HEK293 (cell line): ENCODE results near the gene HS3ST4.

Experiments used
- CTCF ChIA-PET: fragments of 350-600 bp; formaldehyde crosslinking; extraction: SDS; loops from one replicate; lab custom pipeline; 2021; ENCODE audit warnings: antibody characterized with exemption; lab: Yijun Ruan, JAX
- POLR2A ChIA-PET: fragments of 300-600 bp; formaldehyde crosslinking; extraction: SDS; loops from one replicate; lab custom pipeline; 2020; ENCODE audit warnings: antibody characterized with exemption, inconsistent platforms; lab: Yijun Ruan, JAX
- H3K27ac ChIP-seq: fragments of 200-500 bp; sonication (Bioruptor generic); 2 replicates; pipeline ENCODE4 v1.5.1; 2014; ENCODE audit warnings: low read depth, low read length, control low read depth, inconsistent platforms; ENCODE audit errors: extremely low read depth
- H3K36me3 ChIP-seq, 2 experiments: fragments of 200-500 bp in 1 of 2; sonication (Bioruptor generic) in 1 of 2; 1 replicate in 1 of 2; 2 replicates in 1 of 2; pipeline ENCODE4 v1.5.1; 2014 to 2017; ENCODE audit warnings: inconsistent platforms in 2 of 2, low read length in 2 of 2; ENCODE audit not compliant: control insufficient read depth in 2 of 2, insufficient read depth in 1 of 2
- H3K4me1 ChIP-seq: fragments of 200-500 bp; sonication (Bioruptor generic); 2 replicates; pipeline ENCODE4 v1.5.1; 2014; ENCODE audit warnings: mild to moderate bottlenecking, low read length, inconsistent platforms; ENCODE audit not compliant: control insufficient read depth, insufficient read depth
- H3K4me3 ChIP-seq: 2 replicates; pipeline ENCODE4 v1.5.1; 2011; ENCODE audit warnings: low read depth, mild to moderate bottlenecking, control low read depth, low read length, moderate library complexity
- H3K9me3 ChIP-seq: fragments of 200-500 bp; sonication (Bioruptor generic); 2 replicates; pipeline ENCODE4 v1.5.1; 2014; ENCODE audit warnings: low read depth, low read length, inconsistent platforms; ENCODE audit not compliant: control insufficient read depth, insufficient read depth
- ATF2 ChIP-seq: fragments of 450-650 bp; formaldehyde crosslinking; IDR thresholded peaks from 2 replicates; pipeline ENCODE4 v1.5.1; 2016; ENCODE audit warnings: missing biosample characterization, missing genetic modification characterization, low read depth
- OVOL3 ChIP-seq: fragments of 450-650 bp; formaldehyde crosslinking; IDR thresholded peaks from 2 replicates; pipeline ENCODE4 v1.5.1; 2016; ENCODE audit warnings: missing biosample characterization, missing genetic modification characterization
- PRDM1 ChIP-seq: fragments of 450-650 bp; formaldehyde crosslinking; IDR thresholded peaks from 2 replicates; pipeline ENCODE4; 2016; ENCODE audit warnings: missing biosample characterization, missing genetic modification characterization
- SP3 ChIP-seq: fragments of 450-650 bp; formaldehyde crosslinking; IDR thresholded peaks from 2 replicates; pipeline ENCODE4 v1.5.1; 2016; ENCODE audit warnings: missing biosample characterization, missing genetic modification characterization
- SP7 ChIP-seq: fragments of 450-650 bp; formaldehyde crosslinking; IDR thresholded peaks from 2 replicates; pipeline ENCODE4 v1.5.1; 2016; ENCODE audit warnings: missing biosample characterization, missing genetic modification characterization
- ZIC2 ChIP-seq: fragments of 450-650 bp; formaldehyde crosslinking; IDR thresholded peaks from 2 replicates; pipeline ENCODE4 v1.5.1; 2016; ENCODE audit warnings: missing biosample characterization, missing genetic modification characterization
- ZNF184 ChIP-seq: fragments of 450-650 bp; IDR thresholded peaks from 2 replicates; pipeline ENCODE4 v1.5.1; 2018; ENCODE audit warnings: missing biosample characterization, mild to moderate bottlenecking, missing genetic modification characterization
- ZNF221 ChIP-seq: fragments of 450-650 bp; formaldehyde crosslinking; IDR thresholded peaks from 2 replicates; pipeline ENCODE4 v1.5.1; 2017; ENCODE audit warnings: missing biosample characterization, missing genetic modification characterization, borderline replicate concordance
- ZNF223 ChIP-seq: fragments of 450-650 bp; formaldehyde crosslinking; IDR thresholded peaks from 2 replicates; pipeline ENCODE4 v1.5.1; 2016; ENCODE audit warnings: missing biosample characterization, missing genetic modification characterization
- ZNF354C ChIP-seq: fragments of 450-650 bp; formaldehyde crosslinking; IDR thresholded peaks from 2 replicates; pipeline ENCODE4 v1.5.1; 2016; ENCODE audit warnings: missing biosample characterization, missing genetic modification characterization, low read depth, borderline replicate concordance
- ZNF398 ChIP-seq: fragments of 450-650 bp; formaldehyde crosslinking; IDR thresholded peaks from 2 replicates; pipeline ENCODE4 v1.5.1; 2017; ENCODE audit warnings: missing biosample characterization, missing genetic modification characterization
- ZNF473 ChIP-seq: fragments of 450-650 bp; formaldehyde crosslinking; IDR thresholded peaks from 2 replicates; pipeline ENCODE4 v1.5.1; 2017; ENCODE audit warnings: missing biosample characterization, missing genetic modification characterization
- ZNF48 ChIP-seq: fragments of 450-650 bp; formaldehyde crosslinking; IDR thresholded peaks from 2 replicates; pipeline ENCODE4 v1.5.1; 2016; ENCODE audit warnings: missing biosample characterization, missing genetic modification characterization
- ZNF518A ChIP-seq: fragments of 450-650 bp; formaldehyde crosslinking; conservative IDR thresholded peaks from 2 replicates; pipeline ENCODE4 v1.5.1; 2016; ENCODE audit warnings: low read depth, missing biosample characterization, missing genetic modification characterization
- ZNF560 ChIP-seq: fragments of 450-650 bp; formaldehyde crosslinking; IDR thresholded peaks from 2 replicates; pipeline ENCODE4 v1.5.1; 2017; ENCODE audit warnings: missing biosample characterization, missing genetic modification characterization, borderline replicate concordance
- ZNF571 ChIP-seq: fragments of 450-650 bp; formaldehyde crosslinking; IDR thresholded peaks from 2 replicates; pipeline ENCODE4 v1.5.0; 2017; ENCODE audit warnings: missing biosample characterization, missing genetic modification characterization
- ZNF585B ChIP-seq: fragments of 450-650 bp; formaldehyde crosslinking; IDR thresholded peaks from 2 replicates; pipeline ENCODE4 v1.5.1; 2016; ENCODE audit warnings: missing biosample characterization, missing genetic modification characterization
- ZNF629 ChIP-seq: fragments of 450-650 bp; formaldehyde crosslinking; IDR thresholded peaks from 2 replicates; pipeline ENCODE4 v1.5.1; 2017; ENCODE audit warnings: missing biosample characterization, missing genetic modification characterization
- ZNF639 ChIP-seq: fragments of 450-650 bp; formaldehyde crosslinking; IDR thresholded peaks from 2 replicates; pipeline ENCODE4 v1.5.1; 2016; ENCODE audit warnings: missing biosample characterization, missing genetic modification characterization
- ZNF658 ChIP-seq: fragments of 450-650 bp; formaldehyde crosslinking; IDR thresholded peaks from 2 replicates; pipeline ENCODE4; 2016; ENCODE audit warnings: missing biosample characterization, missing genetic modification characterization
- ZNF677 ChIP-seq: fragments of 450-650 bp; IDR thresholded peaks from 2 replicates; pipeline ENCODE4 v1.5.0; 2018; ENCODE audit warnings: missing biosample characterization, mild to moderate bottlenecking, missing genetic modification characterization, moderate library complexity

The HS3ST4 gene

GRCh38 chr16:25950586-25951281 lies 259.0 kb downstream of the HS3ST4 start:
- no peak overlapping the region for H3K27ac ChIP-seq
- no peaks in the 10 kb centered on the region for H3K36me3 ChIP-seq
- POLR2A ChIA-PET = no interaction called here
- H3K9me3 ChIP-seq = no peaks in the 10 kb centered on the region
- H3K4me1 ChIP-seq = no peaks in the 10 kb centered on the region
- no peak overlapping the region for H3K4me3 ChIP-seq
- CTCF ChIA-PET = no interaction called here
- TF ChIP-seq ZNF184 (tag by site-specific recombination) = no peak
- peak; percentile 41; the same call in 1 of the 2 replicates for TF ChIP-seq ZIC2 (tag by site-specific recombination)

GRCh38 chr16:25951999-25952398 lies 260.2 kb downstream of the HS3ST4 start:
- Histone ChIP-seq H3K27ac (no peak overlapping the region), H3K9me3 (no peaks in the 10 kb centered on the region), H3K4me1 (no peaks in the 10 kb centered on the region), H3K4me3 (no peak overlapping the region)
- CTCF ChIA-PET = no interaction called here
- no peak for TF ChIP-seq ZNF629 (tag by site-specific recombination)
- no peak for TF ChIP-seq ZNF398 (tag by site-specific recombination)
- no peak for TF ChIP-seq ZNF639 (tag by site-specific recombination)
- TF ChIP-seq OVOL3 = no peak
- no peak for TF ChIP-seq ZNF518A (tag by site-specific recombination)
- no peak for TF ChIP-seq ZNF571 (tag by site-specific recombination)
- no peak for TF ChIP-seq ZNF354C (tag by site-specific recombination)
- TF ChIP-seq ZNF221 = no peak
- TF ChIP-seq, all 188 proteins: peak for 0
- no peaks in the 10 kb centered on the region for H3K36me3 ChIP-seq
- POLR2A ChIA-PET = no interaction called here

GRCh38 chr16:25952983-25953382 lies 261.2 kb downstream of the HS3ST4 start:
- POLR2A ChIA-PET = no interaction called here

More at GRCh38 chr16:25952983-25953382, 261.2 kb downstream of the HS3ST4 start:
- TF ChIP-seq ZNF677 (tag by site-specific recombination) (no peak), ZNF585B (no peak), SP3 (tag by site-specific recombination) (no peak), ATF2 (no peak), SP7 (no peak), PRDM1 (tag by site-specific recombination) (no peak), ZNF473 (tag by site-specific recombination) (no peak), ZNF560 (no peak), ZNF223 (tag by site-specific recombination) (no peak), ZNF658 (tag by site-specific recombination) (no peak), ZNF48 (tag by site-specific recombination) (no peak)
- Histone ChIP-seq H3K36me3 (no peaks in the 10 kb centered on the region), H3K4me3 (no peak overlapping the region), H3K4me1 (no peaks in the 10 kb centered on the region), H3K9me3 (no peaks in the 10 kb centered on the region), H3K27ac (no peak overlapping the region)
- CTCF ChIA-PET = no interaction called here
